PC-9 (cell line): Measurements from ENCODE around the gene SMOC2. TPM values are rescaled to one million over a fixed set of nuclear protein-coding genes. Genes with fewer than 3 reads are reported as not detected.
"Not testable (repeated sequence)": the region's sequence is repeated elsewhere in the genome, so short reads cannot be mapped to it uniquely, and the experiment has no call there.

Experiments
- BruUV-seq: library from RNA; stranded (reverse); fragments of 400-500 nt; replicated peaks from 2 replicates; lab custom pipeline; 2021; lab: Mats Ljungman, UMichigan
- CTCF ChIA-PET: fragments of 300-600 bp; sonication (Branson Sonifier 250); formaldehyde crosslinking; loops from one replicate; lab custom pipeline; 2022; ENCODE audit warnings: antibody characterized with exemption; lab: Charles Lee
- POLR2A ChIA-PET: fragments of 300-600 bp; sonication (Branson Sonifier 250); formaldehyde crosslinking; loops from one replicate; lab custom pipeline; 2022; ENCODE audit warnings: antibody characterized with exemption; ENCODE audit not compliant: unreplicated experiment; lab: Charles Lee
- DNase-seq, 2 experiments: peaks; one replicate each; pipeline versions ENCODE4 v3.0.0 to v3.0.0-alpha.2; 2015 to 2022; ENCODE audit warnings: mixed read lengths in 1 of 2
- H2AFZ ChIP-seq: fragments of 200-600 bp; sonication (generic); 2 replicates; pipeline ENCODE4 v1.8.1; 2017; ENCODE audit warnings: antibody characterized with exemption
- H3F3A ChIP-seq: fragments of 200-600 bp; sonication (generic); 2 replicates; pipeline ENCODE4 v1.8.1; 2017; ENCODE audit warnings: antibody characterized with exemption, mild to moderate bottlenecking, low read depth; ENCODE audit not compliant: insufficient read depth
- H3K27ac ChIP-seq: fragments of 200-600 bp; sonication (generic); 2 replicates; pipeline ENCODE4 v1.6.1; 2016; ENCODE audit warnings: mixed run types
- H3K27me3 ChIP-seq: fragments of 200-600 bp; sonication (generic); 2 replicates; pipeline ENCODE4 v1.6.1; 2016; ENCODE audit warnings: low read depth, mixed run types; ENCODE audit not compliant: insufficient read depth
- H3K36me3 ChIP-seq: fragments of 200-600 bp; sonication (generic); 2 replicates; pipeline ENCODE4 v1.6.1; 2016; ENCODE audit warnings: low read depth, mixed run types
- H3K4me1 ChIP-seq: fragments of 200-600 bp; sonication (generic); replicated peaks from 2 replicates; pipeline ENCODE4 v1.6.1; 2016; ENCODE audit warnings: mixed run types; ENCODE audit not compliant: insufficient read depth
- H3K4me2 ChIP-seq: fragments of 200-600 bp; sonication (generic); 2 replicates; pipeline ENCODE4 v1.6.1; 2017; ENCODE audit warnings: mixed run types
- H3K4me3 ChIP-seq: fragments of 200-600 bp; sonication (generic); 2 replicates; pipeline ENCODE4 v1.6.1; 2016; ENCODE audit warnings: mixed run types
- H3K79me2 ChIP-seq: fragments of 200-600 bp; sonication (generic); 2 replicates; pipeline ENCODE4 v1.6.1; 2017; ENCODE audit warnings: low read depth, mixed run types
- H3K9me2 ChIP-seq: fragments of 200-600 bp; sonication (generic); 2 replicates; pipeline ENCODE4 v1.8.1; 2017; ENCODE audit warnings: mild to moderate bottlenecking; ENCODE audit not compliant: insufficient read depth
- H3K9me3 ChIP-seq: fragments of 200-600 bp; sonication (generic); 2 replicates; pipeline ENCODE4 v1.8.1; 2016; ENCODE audit warnings: low read depth; ENCODE audit not compliant: insufficient read depth
- H4K20me1 ChIP-seq: fragments of 200-600 bp; sonication (generic); 2 replicates; pipeline ENCODE4 v1.8.1; 2017; ENCODE audit not compliant: insufficient read depth
- CTCF ChIP-seq: fragments of 200-600 bp; sonication (generic); conservative IDR thresholded peaks from 2 replicates; pipeline ENCODE4 v1.6.1; 2017; ENCODE audit warnings: mixed run types, antibody characterized with exemption, mild to moderate bottlenecking, moderate library complexity
- EZH2 ChIP-seq: fragments of 200-600 bp; sonication (generic); IDR thresholded peaks from 2 replicates; pipeline ENCODE4 v1.8.0; 2017; ENCODE audit warnings: antibody characterized with exemption, low read depth
- intact Hi-C: fragments of 100-400 bp; cut with micrococcal nuclease; formaldehyde crosslinking; loops from one replicate; pipeline ENCODE4 v1.10.0; 2022; ENCODE audit not compliant: unreplicated experiment
- total RNA-seq: library from RNA; stranded (reverse); gene quantifications from 2 replicates; pipeline ENCODE4 v1.2.3, GENCODE V29; 2021

SMOC2 gene
- total RNA-seq, 1 experiment from 2014 or later = not detected

- BruUV-seq = no TSS peak
- Histone ChIP-seq H3K9me2 (no peaks in the 10 kb centered on the region), H3K36me3 (no peaks in the 10 kb centered on the region), H3K4me1 (no peaks in the 10 kb centered on the region), H3K9me3 (no peaks in the 10 kb centered on the region), H3K27ac (no peak overlapping the region), H3K4me2 (no peak overlapping the region), H4K20me1 (no peaks in the 10 kb centered on the region), H3K4me3 (no peak overlapping the region), H3F3A (no peaks in the 10 kb centered on the region), H3K27me3 (peaks cover 47% of the 10 kb centered on the region), H2AFZ (no peak overlapping the region), H3K79me2 (no peaks in the 10 kb centered on the region)
- no peak for DNase-seq
- POLR2A ChIA-PET = no interaction called here
- TF ChIP-seq EZH2 (no peak), CTCF (no peak)
- intact Hi-C loops = no loop called here
- CTCF ChIA-PET = no interaction called here
Measured at GRCh38 chr6:168536665-168537539, 95.9 kb downstream of the SMOC2 start.

- no peak for DNase-seq
- H3K4me1 ChIP-seq = no peaks in the 10 kb centered on the region
- H3K27ac ChIP-seq = no peak overlapping the region
- POLR2A ChIA-PET = no interaction called here
- CTCF ChIA-PET = no interaction called here
- BruUV-seq = no TSS peak
- TF ChIP-seq CTCF (no peak), EZH2 (no peak)
- H2AFZ ChIP-seq = no peak overlapping the region
- no peaks in the 10 kb centered on the region for H4K20me1 ChIP-seq
- H3K27me3 ChIP-seq = peaks cover 51% of the 10 kb centered on the region
- no peak overlapping the region for H3K4me3 ChIP-seq
- intact Hi-C loops = no loop called here
- no peaks in the 10 kb centered on the region for H3K9me2 ChIP-seq
- no peaks in the 10 kb centered on the region for H3F3A ChIP-seq
- H3K4me2 ChIP-seq = no peak overlapping the region
- no peaks in the 10 kb centered on the region for H3K9me3 ChIP-seq
- H3K79me2 ChIP-seq = no peaks in the 10 kb centered on the region
- H3K36me3 ChIP-seq = no peaks in the 10 kb centered on the region
Measured at GRCh38 chr6:168537540-168537884, 96.5 kb downstream of the SMOC2 start.

- intact Hi-C loops, H3K4me3 ChIP-seq, H3K79me2 ChIP-seq, H3K4me1 ChIP-seq, H3K9me2 ChIP-seq, H2AFZ ChIP-seq, H3K27ac ChIP-seq, POLR2A ChIA-PET, H3K36me3 ChIP-seq, DNase-seq, H4K20me1 ChIP-seq, BruUV-seq, CTCF ChIA-PET, H3K4me2 ChIP-seq, H3F3A ChIP-seq, H3K9me3 ChIP-seq: not testable (repeated sequence)
- H3K27me3 ChIP-seq = peaks cover 59% of the 10 kb centered on the region
Measured at GRCh38 chr6:168538188-168538891, 97.4 kb downstream of the SMOC2 start.
